Superior temporal gyrus (tissue), 1 donor: ENCODE measurements around the gene MYRF.

Experiments used
- DNase-seq: peaks from one replicate; pipeline ENCODE4 v3.0.0-alpha.2; 2016; ENCODE audit errors: extremely low spot score

MYRF gene

GRCh38 chr11:61752117-61752924 lies at the start of gene MYRF:
Gene MYRF, plus strand, starts transcription at chr11:61752636. Its CDS starts 109 bp downstream, at chr11:61752745.
- no peak for DNase-seq

- DNase-seq, result no peak
Observed at GRCh38 chr11:61702701-61703312, 49.6 kb upstream of the MYRF start.

GRCh38 chr11:61704838-61705237 lies 47.6 kb upstream of the MYRF start:
- DNase-seq, result no peak

DNA sequence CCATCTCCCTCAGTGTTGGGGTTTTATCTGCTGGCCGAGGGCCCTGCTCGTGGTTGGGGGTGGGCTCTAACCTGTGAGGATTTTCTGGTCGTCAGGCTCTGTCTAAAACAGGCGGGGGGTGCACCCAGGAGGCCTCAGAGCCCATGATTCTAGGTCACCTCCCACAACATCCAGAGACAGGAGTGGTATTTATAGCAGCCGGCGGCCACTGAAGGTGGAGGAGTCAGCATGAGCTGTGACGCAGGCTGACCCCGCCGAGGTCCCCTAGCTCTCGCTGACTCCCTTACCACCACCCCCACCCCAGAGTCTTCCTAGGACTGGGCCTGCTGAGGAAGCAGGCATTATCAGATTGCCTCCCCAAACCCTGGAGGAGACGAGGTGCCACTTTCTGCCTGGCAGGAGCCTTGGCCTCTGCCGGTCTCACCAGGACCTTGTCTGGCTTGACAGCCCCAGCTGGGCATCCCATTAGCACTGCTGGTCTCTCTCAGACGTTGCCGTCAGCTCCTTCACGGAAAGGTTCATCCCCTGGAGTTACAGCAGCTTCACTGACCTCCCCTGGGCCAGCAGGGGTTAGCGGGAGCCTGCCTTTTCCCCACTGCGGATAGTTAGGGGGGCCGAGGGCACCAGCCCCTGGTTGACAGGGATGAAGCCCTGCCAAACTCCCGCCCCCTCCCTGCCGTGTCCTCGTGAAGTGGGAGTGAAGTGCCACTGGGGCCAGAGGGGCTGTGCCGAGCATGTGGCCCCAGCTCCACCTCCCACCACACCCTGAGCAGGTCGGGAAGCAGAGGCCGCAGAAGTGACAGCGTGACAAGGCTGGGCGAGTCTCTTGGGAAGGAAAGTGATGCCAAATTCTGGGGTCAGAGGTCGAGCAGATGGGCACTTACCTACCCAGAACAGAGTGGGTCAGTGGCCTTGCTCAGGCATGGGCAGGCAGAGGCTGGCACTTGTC lies 45.7 kb upstream of the MYRF start:
- no peak for DNase-seq

- DNase-seq, result no peak
Observed at GRCh38 chr11:61707574-61707973, 44.9 kb upstream of the MYRF start.

- DNase-seq, result no peak
Observed at GRCh38 chr11:61709110-61709509, 43.3 kb upstream of the MYRF start.

GRCh38 chr11:61709572-61709971 lies 42.9 kb upstream of the MYRF start:
- DNase-seq, result no peak

DNA sequence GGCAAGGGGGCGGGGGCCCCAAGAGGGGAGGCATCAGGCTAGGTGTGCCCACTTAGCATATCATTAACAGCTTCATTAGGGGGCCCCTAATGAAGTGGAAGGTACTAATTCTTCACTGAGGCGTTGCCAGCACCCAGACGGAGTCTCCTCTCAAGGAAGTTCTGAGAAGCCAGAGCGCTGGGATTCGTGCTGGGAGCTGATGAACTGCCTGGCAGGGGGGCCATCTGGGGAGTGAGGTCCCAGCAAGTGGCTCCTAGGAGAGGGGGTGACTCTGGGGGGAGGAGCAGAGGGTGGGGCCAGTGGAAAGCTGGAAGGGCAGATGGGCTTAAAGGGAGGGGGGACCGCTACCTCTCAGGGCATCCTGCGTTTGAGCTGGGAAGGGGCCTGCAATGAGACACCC lies 42.4 kb upstream of the MYRF start:
- DNase-seq, result no peak

DNA sequence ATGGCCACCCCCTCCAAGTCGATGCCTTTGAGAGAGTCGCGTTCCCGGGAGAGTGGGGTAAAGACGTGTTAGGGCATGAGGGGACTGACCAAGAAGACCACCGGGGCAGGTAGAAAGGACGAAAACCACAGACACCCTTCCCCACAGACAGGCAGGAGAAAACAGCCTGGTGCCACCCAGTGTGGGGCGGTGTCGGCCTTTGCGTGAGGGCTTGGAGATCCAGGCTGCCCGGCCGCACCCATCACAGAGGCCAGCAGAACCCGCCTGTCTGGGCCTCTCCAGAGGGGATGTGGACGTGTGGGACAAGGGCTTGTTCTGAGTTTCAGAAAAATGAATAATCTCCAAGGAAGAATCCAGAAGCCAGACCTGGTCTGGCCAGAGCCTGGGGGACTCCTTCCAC lies 41.4 kb upstream of the MYRF start:
- DNase-seq, result no peak

- no peak for DNase-seq
Observed at GRCh38 chr11:61711498-61711897, 40.9 kb upstream of the MYRF start.

DNA sequence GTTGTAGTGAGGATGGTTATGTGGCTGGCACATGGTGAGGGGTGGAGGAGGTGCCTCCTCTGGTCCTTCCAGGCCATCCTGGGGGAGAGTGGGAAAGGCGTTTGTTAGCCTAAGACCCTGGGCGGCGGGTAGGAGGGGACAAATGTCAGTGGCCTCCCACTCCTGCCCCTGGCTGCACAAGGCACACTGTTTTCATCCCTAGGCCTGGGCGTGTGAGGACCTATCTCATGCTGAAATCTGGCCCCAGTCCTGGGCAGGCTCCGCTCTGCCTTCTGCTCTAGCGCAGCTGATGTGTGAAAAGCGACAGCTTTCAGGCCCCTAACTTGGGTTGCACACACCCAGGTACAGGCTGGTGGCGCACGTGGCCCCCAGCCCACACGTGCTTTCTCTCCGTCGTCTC lies 40.1 kb upstream of the MYRF start:
- no peak for DNase-seq

- DNase-seq, result no peak
Observed at GRCh38 chr11:61712846-61713245, 39.6 kb upstream of the MYRF start.

GRCh38 chr11:61713464-61713863 lies 39.0 kb upstream of the MYRF start:
- no peak for DNase-seq

- no peak for DNase-seq
Observed at GRCh38 chr11:61713906-61714305, 38.5 kb upstream of the MYRF start.

GRCh38 chr11:61714316-61714715 lies 38.1 kb upstream of the MYRF start:
- DNase-seq, result no peak

DNA sequence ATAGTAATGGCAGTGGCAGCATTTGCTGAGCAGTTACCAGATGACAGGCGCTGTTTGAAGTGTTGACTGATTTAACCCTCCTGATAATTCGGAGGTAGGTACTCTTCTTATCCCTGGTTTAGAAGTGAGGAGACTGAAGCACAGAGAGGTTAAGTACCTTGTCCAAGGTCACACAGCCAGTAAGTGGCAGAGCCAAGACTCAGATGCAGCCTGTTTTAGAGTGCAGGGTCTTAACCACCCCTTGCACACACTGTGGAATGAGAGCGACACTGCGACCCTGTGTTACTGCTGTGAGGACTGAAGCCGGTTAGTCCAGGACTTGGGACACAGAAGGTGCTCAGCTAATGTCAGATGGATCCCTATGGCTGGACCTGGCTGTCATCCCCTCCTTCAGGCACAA lies 37.5 kb upstream of the MYRF start:
- DNase-seq, result no peak

DNA sequence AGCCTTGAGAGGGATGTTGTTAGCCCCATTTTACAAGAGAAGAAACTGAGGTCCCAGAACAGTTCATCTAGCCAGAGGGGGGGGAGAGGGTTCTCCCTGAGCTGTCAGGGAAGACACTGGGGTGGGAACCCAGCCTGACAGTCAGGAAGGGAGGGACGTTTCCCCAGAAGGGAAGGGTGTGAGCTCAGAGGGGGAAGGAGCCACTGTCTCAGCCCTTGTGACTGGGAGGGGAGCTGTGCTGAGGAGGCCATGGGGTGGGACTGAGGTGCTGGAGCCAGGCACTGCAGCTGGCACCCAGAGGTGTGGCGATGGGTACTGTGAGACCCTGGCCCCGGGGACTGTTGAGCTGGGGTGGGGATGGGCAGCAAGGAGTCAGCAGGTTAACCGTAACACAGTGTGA lies 36.6 kb upstream of the MYRF start:
- no peak for DNase-seq

DNA sequence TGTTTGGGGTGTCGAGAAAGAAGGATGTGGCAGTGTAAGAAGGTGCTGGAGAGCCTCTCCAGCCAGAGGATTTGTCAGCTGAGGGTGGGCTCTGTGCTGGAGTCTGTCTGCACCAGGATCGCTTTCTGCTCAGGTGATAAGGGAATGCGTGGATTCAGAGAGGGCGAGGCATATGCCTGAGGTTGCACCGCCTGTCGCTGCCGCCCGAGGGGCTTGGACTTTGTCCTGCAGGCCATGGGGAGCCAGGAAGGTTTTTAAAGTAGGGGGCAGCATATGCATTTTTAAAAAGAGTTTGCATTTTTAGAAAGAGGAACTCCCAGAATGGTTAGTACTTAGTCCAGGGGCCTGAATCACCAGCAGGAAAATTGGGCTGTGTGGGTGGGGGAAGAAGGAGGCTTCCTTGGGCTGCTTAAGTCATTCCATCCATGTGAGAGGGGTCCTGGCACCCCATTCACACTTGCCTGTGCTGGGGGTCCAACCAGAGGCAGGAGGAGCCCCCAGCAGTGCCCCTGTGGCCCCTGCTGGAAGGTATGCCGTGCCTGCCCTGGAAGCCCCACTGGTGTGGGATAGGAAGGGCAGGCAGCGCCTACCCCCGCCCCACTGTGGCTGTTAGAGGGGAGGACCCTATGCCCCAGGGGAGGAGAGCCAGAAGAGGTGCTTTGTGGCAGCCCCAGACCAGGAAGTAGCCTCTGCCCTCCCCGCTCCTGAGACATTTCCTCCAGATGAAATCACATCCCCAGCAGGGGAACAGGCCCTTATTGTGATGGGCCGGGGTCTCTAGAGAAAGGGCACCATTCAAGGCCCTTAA lies 35.8 kb upstream of the MYRF start:
- no peak for DNase-seq

DNA sequence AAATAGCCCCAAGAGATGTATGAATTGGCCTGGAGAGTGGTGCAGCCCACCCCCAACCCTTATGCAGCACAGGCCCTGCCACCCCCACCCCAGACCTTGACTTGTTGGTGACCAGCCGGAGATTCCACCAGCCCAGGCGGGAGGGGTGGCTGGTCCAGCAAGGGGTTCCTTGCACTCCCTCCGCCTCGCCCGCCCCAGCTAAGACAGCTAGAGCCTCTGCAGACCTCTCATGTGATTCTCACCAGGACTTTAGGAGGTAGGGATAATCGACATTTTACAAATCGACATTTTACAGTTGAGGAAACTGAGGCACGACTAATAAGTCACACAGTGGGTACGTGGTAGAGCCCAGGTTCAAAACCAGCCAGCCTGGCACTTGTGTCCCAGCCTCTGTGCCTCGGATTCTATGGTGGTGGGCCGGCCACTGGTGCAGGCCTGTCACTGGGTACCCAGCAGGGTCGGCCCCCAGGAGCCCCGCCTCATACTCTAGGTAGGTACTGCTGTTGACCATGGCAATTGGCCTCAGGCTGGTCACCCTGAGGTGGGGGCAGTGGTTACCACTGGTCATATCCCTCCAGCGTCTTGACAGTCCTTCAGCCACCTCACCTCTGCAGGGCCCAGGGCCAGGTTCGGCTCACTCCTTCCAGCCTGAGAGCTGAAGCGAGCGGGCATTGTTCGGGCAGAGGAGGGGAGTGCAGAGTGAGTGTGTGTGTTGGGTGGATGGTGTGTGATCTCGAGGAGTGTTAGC lies 35.0 kb upstream of the MYRF start:
- DNase-seq, result no peak

GRCh38 chr11:61718046-61718531 lies 34.3 kb upstream of the MYRF start:
- no peak for DNase-seq
